Measurements from ENCODE around the gene ZBTB16.

The ZBTB16 gene

GRCh38 chr11:114285599-114285998 is 226.1 kb downstream of the ZBTB16 start:
- H3K9ac ChIP-seq, result no peak overlapping the region
- no peaks in the 10 kb centered on the region for H3K27me3 ChIP-seq (ENCODE audit: insufficient read depth, low read depth)
- H4K20me1 ChIP-seq (ENCODE audit: insufficient read depth), result no peaks in the 10 kb centered on the region
- TF ChIP-seq CTCF (conservative IDR thresholded peaks at IDR 0.05; ENCODE audit: low read depth, low read length), result no peak
- H3K27ac ChIP-seq, result no peak overlapping the region
- no peaks in the 10 kb centered on the region for H3K79me2 ChIP-seq (ENCODE audit: insufficient read depth, low read depth)
- H3K4me3 ChIP-seq (IDR thresholded peaks at IDR 0.05; ENCODE audit: insufficient read depth, low read depth, low read length), result no peak overlapping the region
- no peaks in the 10 kb centered on the region for H3K36me3 ChIP-seq (ENCODE audit: insufficient read depth)
- no peaks in the 10 kb centered on the region for H3K4me1 ChIP-seq (ENCODE audit: low read depth, poor library complexity, severe bottlenecking)
- no peak overlapping the region for H3K4me2 ChIP-seq
- H2AFZ ChIP-seq (ENCODE audit: low read depth), result no peak overlapping the region

- no peak overlapping the region for H3K4me3 ChIP-seq (IDR thresholded peaks at IDR 0.05; ENCODE audit: insufficient read depth, low read depth, low read length)
- H4K20me1 ChIP-seq (ENCODE audit: insufficient read depth), result no peaks in the 10 kb centered on the region
- H2AFZ ChIP-seq (ENCODE audit: low read depth), result no peak overlapping the region
- H3K27ac ChIP-seq, result no peak overlapping the region
- no peaks in the 10 kb centered on the region for H3K4me1 ChIP-seq (ENCODE audit: low read depth, poor library complexity, severe bottlenecking)
- H3K4me2 ChIP-seq, result no peak overlapping the region
- no peaks in the 10 kb centered on the region for H3K36me3 ChIP-seq (ENCODE audit: insufficient read depth)
- TF ChIP-seq CTCF (conservative IDR thresholded peaks at IDR 0.05; ENCODE audit: low read depth, low read length), result no peak
- H3K9ac ChIP-seq, result no peak overlapping the region
- no peaks in the 10 kb centered on the region for H3K79me2 ChIP-seq (ENCODE audit: insufficient read depth, low read depth)
- H3K27me3 ChIP-seq (ENCODE audit: insufficient read depth, low read depth), result no peaks in the 10 kb centered on the region
Measured at GRCh38 chr11:114286229-114286628, 226.7 kb downstream of the ZBTB16 start.

GRCh38 chr11:114287154-114287553 is 227.6 kb downstream of the ZBTB16 start:
- TF ChIP-seq CTCF (conservative IDR thresholded peaks at IDR 0.05; ENCODE audit: low read depth, low read length), result no peak
- Histone ChIP-seq H3K4me1 (ENCODE audit: low read depth, poor library complexity, severe bottlenecking) (no peaks in the 10 kb centered on the region), H3K27me3 (ENCODE audit: insufficient read depth, low read depth) (no peaks in the 10 kb centered on the region), H3K4me3 (IDR thresholded peaks at IDR 0.05; ENCODE audit: insufficient read depth, low read depth, low read length) (no peak overlapping the region), H3K79me2 (ENCODE audit: insufficient read depth, low read depth) (no peaks in the 10 kb centered on the region), H4K20me1 (ENCODE audit: insufficient read depth) (no peaks in the 10 kb centered on the region), H3K9ac (no peak overlapping the region), H3K4me2 (no peak overlapping the region), H2AFZ (ENCODE audit: low read depth) (no peak overlapping the region), H3K36me3 (ENCODE audit: insufficient read depth) (no peaks in the 10 kb centered on the region), H3K27ac (no peak overlapping the region)

GRCh38 chr11:114288136-114288535 is 228.6 kb downstream of the ZBTB16 start:
- Histone ChIP-seq H4K20me1 (ENCODE audit: insufficient read depth) (no peaks in the 10 kb centered on the region), H3K27ac (no peak overlapping the region), H3K4me1 (ENCODE audit: low read depth, poor library complexity, severe bottlenecking) (no peaks in the 10 kb centered on the region), H3K9ac (no peak overlapping the region), H3K27me3 (ENCODE audit: insufficient read depth, low read depth) (no peaks in the 10 kb centered on the region), H3K79me2 (ENCODE audit: insufficient read depth, low read depth) (no peaks in the 10 kb centered on the region), H3K36me3 (ENCODE audit: insufficient read depth) (no peaks in the 10 kb centered on the region), H2AFZ (ENCODE audit: low read depth) (no peak overlapping the region), H3K4me2 (no peak overlapping the region), H3K4me3 (IDR thresholded peaks at IDR 0.05; ENCODE audit: insufficient read depth, low read depth, low read length) (no peak overlapping the region)
- TF ChIP-seq CTCF (conservative IDR thresholded peaks at IDR 0.05; ENCODE audit: low read depth, low read length), result no peak
